Measurements from ENCODE around the gene OR2T34.
"Not testable (repeated sequence)": the region's sequence is repeated elsewhere in the genome, so short reads cannot be mapped to it uniquely, and the experiment has no call there.

OR2T34 gene

GRCh38 chr1:248574657-248575056 lies at the start of gene OR2T34:
OR2T34 (minus strand) TSS chr1:248574757; CDS start chr1:248574757, 0 bp downstream.
- ATAC-seq = not testable (repeated sequence)

GRCh38 chr1:248622570-248623001 lies 48.0 kb upstream of the OR2T34 start:
- ATAC-seq = peak; percentile 28 to 33

GRCh38 chr1:248621770-248622169 lies 47.2 kb upstream of the OR2T34 start:
- ATAC-seq = no peak

- peak in 1 of 2 donors; percentile 36 for ATAC-seq
Observed at GRCh38 chr1:248618878-248619277, 44.3 kb upstream of the OR2T34 start.

- no peak for ATAC-seq
Observed at GRCh38 chr1:248618119-248618518, 43.6 kb upstream of the OR2T34 start.

GRCh38 chr1:248613742-248614141 lies 39.2 kb upstream of the OR2T34 start:
- peak; percentile 53 to 60 for ATAC-seq

- ATAC-seq = peak in 1 of 2 donors; percentile 38
Observed at GRCh38 chr1:248611883-248612414, 37.4 kb upstream of the OR2T34 start.

- peak in 1 of 2 donors; percentile 29 for ATAC-seq
Observed at GRCh38 chr1:248610301-248610700, 35.7 kb upstream of the OR2T34 start.

GRCh38 chr1:248599396-248599795 lies 24.8 kb upstream of the OR2T34 start:
- no peak for ATAC-seq

- no peak for ATAC-seq
Observed at GRCh38 chr1:248597589-248597988, 23.0 kb upstream of the OR2T34 start, which contains the start of gene OR2T10. OR2T10 (minus strand) TSS chr1:248597700; CDS start chr1:248593768, 3,932 bp downstream.

GRCh38 chr1:248596615-248597014 lies 22.1 kb upstream of the OR2T34 start:
- peak; percentile 64 to 82 for ATAC-seq

- ATAC-seq = no peak
Observed at GRCh38 chr1:248593226-248593625, 18.7 kb upstream of the OR2T34 start.

- no peak for ATAC-seq
Observed at GRCh38 chr1:248592655-248593054, 18.1 kb upstream of the OR2T34 start.

GRCh38 chr1:248590055-248590454 lies 15.5 kb upstream of the OR2T34 start:
- ATAC-seq = no peak

GRCh38 chr1:248589334-248589733 lies 14.8 kb upstream of the OR2T34 start:
- ATAC-seq = no peak

GRCh38 chr1:248585266-248585665 lies 10.7 kb upstream of the OR2T34 start:
- no peak for ATAC-seq

- no peak for ATAC-seq
Observed at GRCh38 chr1:248576260-248576980, 1.9 kb upstream of the OR2T34 start.

GRCh38 chr1:248573856-248574255 lies 701 bp downstream of the OR2T34 start:
- not testable (repeated sequence) for ATAC-seq

- ATAC-seq = not testable (repeated sequence)
Observed at GRCh38 chr1:248572049-248572448, 2.5 kb downstream of the OR2T34 start.

GRCh38 chr1:248570811-248571210 lies 3.7 kb downstream of the OR2T34 start:
- ATAC-seq = not testable (repeated sequence)

GRCh38 chr1:248569049-248569448 lies 5.5 kb downstream of the OR2T34 start:
- ATAC-seq = not testable (repeated sequence)

GRCh38 chr1:248565530-248566373 lies 8.8 kb downstream of the OR2T34 start:
- peak; percentile 69 to 77 for ATAC-seq

GRCh38 chr1:248562672-248563071 lies 11.9 kb downstream of the OR2T34 start, which contains the start of gene OR2T29:
OR2T29 (minus strand) TSS chr1:248562772; CDS start chr1:248559491, 3,281 bp downstream.
- not testable (repeated sequence) for ATAC-seq
